MM.1S (cell line): ENCODE data around the gene RHBDL1.

Experiments used
- DNase-seq: peaks from one replicate; pipeline ENCODE4 v3.0.0-alpha.2; 2015
- H2AFZ ChIP-seq: fragments of 300-600 bp; sonication (generic); 2 replicates; pipeline ENCODE4 v1.6.0; 2016; ENCODE audit warnings: antibody characterized with exemption, low read length
- H3F3A ChIP-seq: fragments of 300-600 bp; sonication (generic); 2 replicates; pipeline ENCODE4 v1.6.1; 2016; ENCODE audit warnings: mild to moderate bottlenecking, antibody characterized with exemption, low read length, moderate library complexity, mixed read lengths; ENCODE audit not compliant: insufficient read depth
- H3K27ac ChIP-seq: fragments of 300-600 bp; sonication (generic); 2 replicates; pipeline ENCODE4 v1.5.1; 2016; ENCODE audit warnings: mild to moderate bottlenecking, low read length
- H3K27me3 ChIP-seq: fragments of 300-600 bp; sonication (generic); replicated peaks from 2 replicates; pipeline ENCODE4 v1.6.0; 2016; ENCODE audit warnings: low read length; ENCODE audit not compliant: insufficient read depth
- H3K36me3 ChIP-seq: fragments of 300-600 bp; sonication (generic); replicated peaks from 2 replicates; pipeline ENCODE4 v1.6.1; 2016; ENCODE audit warnings: mild to moderate bottlenecking, low read length, mixed read lengths; ENCODE audit not compliant: insufficient read depth
- H3K4me1 ChIP-seq: fragments of 300-600 bp; sonication (generic); 2 replicates; pipeline ENCODE4 v1.6.1; 2016; ENCODE audit warnings: low read length, mixed read lengths
- H3K4me2 ChIP-seq: fragments of 300-600 bp; sonication (generic); 2 replicates; pipeline ENCODE4 v1.6.0; 2016; ENCODE audit warnings: low read depth, low read length
- H3K4me3 ChIP-seq: fragments of 300-600 bp; sonication (generic); 2 replicates; pipeline ENCODE4 v1.5.1; 2016; ENCODE audit warnings: low read length, mixed read lengths
- H3K79me2 ChIP-seq: fragments of 300-600 bp; sonication (generic); 2 replicates; pipeline ENCODE4 v1.6.1; 2016; ENCODE audit warnings: mixed run types, low read length, mixed read lengths
- H3K9ac ChIP-seq: fragments of 300-600 bp; sonication (generic); 2 replicates; pipeline ENCODE4 v1.6.1; 2016; ENCODE audit warnings: low read length, mixed read lengths
- H3K9me2 ChIP-seq: fragments of 300-600 bp; sonication (generic); replicated peaks from 2 replicates; pipeline ENCODE4 v1.6.1; 2016; ENCODE audit warnings: mild to moderate bottlenecking, low read length, mixed read lengths; ENCODE audit not compliant: insufficient read depth
- H3K9me3 ChIP-seq: fragments of 300-600 bp; sonication (generic); replicated peaks from 2 replicates; pipeline ENCODE4 v1.6.1; 2016; ENCODE audit warnings: mild to moderate bottlenecking, low read length, mixed read lengths; ENCODE audit not compliant: insufficient read depth
- H4K20me1 ChIP-seq: fragments of 300-600 bp; sonication (generic); 2 replicates; pipeline ENCODE4 v1.6.1; 2016; ENCODE audit warnings: mild to moderate bottlenecking, low read length, moderate library complexity, mixed read lengths; ENCODE audit not compliant: insufficient read depth
- CTCF ChIP-seq: fragments of 300-600 bp; sonication (generic); IDR thresholded peaks from 2 replicates; pipeline ENCODE4 v1.5.1; 2016; ENCODE audit warnings: antibody characterized with exemption, low read length, mixed read lengths
- EZH2 ChIP-seq: fragments of 300-600 bp; sonication (generic); optimal IDR thresholded peaks from 2 replicates; pipeline ENCODE3; 2017; ENCODE audit warnings: low read depth, mild to moderate bottlenecking, antibody characterized with exemption, low read length, mixed read lengths
- EZH2phosphoT487 ChIP-seq: fragments of 300-600 bp; sonication (generic); IDR thresholded peaks from 2 replicates; pipeline ENCODE4 v1.6.1; 2018; ENCODE audit warnings: antibody characterized with exemption, low read length

Gene RHBDL1

GRCh38 chr16:634051-634670 is 41.3 kb upstream of the RHBDL1 start:
- Histone ChIP-seq H3K9me3 (no peaks in the 10 kb centered on the region), H3F3A (peaks cover 3% of the 10 kb centered on the region; the same call in 1 of the 2 replicates), H2AFZ (no peak overlapping the region), H3K9ac (no peak overlapping the region), H3K27me3 (no peaks in the 10 kb centered on the region), H3K9me2 (no peaks in the 10 kb centered on the region), H3K27ac (no peak overlapping the region), H4K20me1 (no peaks in the 10 kb centered on the region), H3K4me1 (0 out of 2 replicates have a peak, but pooled peaks cover 6% of the 10 kb centered on the region), H3K79me2 (peaks cover 16% of the 10 kb centered on the region), H3K4me2 (no peak overlapping the region), H3K4me3 (no peak overlapping the region), H3K36me3 (no peaks in the 10 kb centered on the region)
- DNase-seq: no peak
- no peak for TF ChIP-seq CTCF
- TF ChIP-seq EZH2: no peak
- no peak for TF ChIP-seq EZH2phosphoT487

GRCh38 chr16:634996-635395 is 40.5 kb upstream of the RHBDL1 start:
- Histone ChIP-seq H3K27me3 (no peaks in the 10 kb centered on the region), H3K79me2 (peaks cover 16% of the 10 kb centered on the region), H2AFZ (no peak overlapping the region), H3K4me1 (0 out of 2 replicates have a peak, but pooled peaks cover 11% of the 10 kb centered on the region), H3K9me2 (no peaks in the 10 kb centered on the region), H3K9me3 (no peaks in the 10 kb centered on the region), H3K36me3 (no peaks in the 10 kb centered on the region), H3K9ac (peak overlapping the region; percentile 85; the same call in 1 of the 2 replicates), H3K27ac (no peak overlapping the region), H4K20me1 (no peaks in the 10 kb centered on the region), H3F3A (peaks cover 6% of the 10 kb centered on the region), H3K4me2 (peak overlapping the region; percentile 99; the same call in 1 of the 2 replicates), H3K4me3 (peak overlapping the region; percentile 95)
- TF ChIP-seq EZH2: no peak
- TF ChIP-seq EZH2phosphoT487: no peak
- TF ChIP-seq CTCF: no peak
- DNase-seq: no peak

- Histone ChIP-seq H3K36me3 (no peaks in the 10 kb centered on the region), H3K4me3 (peak overlapping the region; percentile 95), H3K9me2 (no peaks in the 10 kb centered on the region), H3K27ac (peak overlapping the region; percentile 92; the same call in 1 of the 2 replicates), H2AFZ (peak overlapping the region; percentile 73), H3K27me3 (no peaks in the 10 kb centered on the region), H3K79me2 (peaks cover 16% of the 10 kb centered on the region), H3F3A (peaks cover 11% of the 10 kb centered on the region), H4K20me1 (no peaks in the 10 kb centered on the region), H3K9me3 (no peaks in the 10 kb centered on the region), H3K9ac (peak overlapping the region; percentile 85), H3K4me1 (0 out of 2 replicates have a peak, but pooled peaks cover 11% of the 10 kb centered on the region), H3K4me2 (peak overlapping the region; percentile 99)
- DNase-seq: no peak
- no peak for TF ChIP-seq EZH2phosphoT487
- no peak for TF ChIP-seq EZH2
- TF ChIP-seq CTCF: no peak
Observed at GRCh38 chr16:635573-636205, 39.8 kb upstream of the RHBDL1 start.
